NK-92 (cell line): ENCODE data around the gene SLC16A1.
"Not testable (repeated sequence)": the region's sequence is repeated elsewhere in the genome, so short reads cannot be mapped to it uniquely, and the experiment has no call there.

Source experiments
- DNase-seq: peaks from one replicate; lab custom pipeline; 2025; ENCODE audit not compliant: unreplicated experiment; lab: John Stamatoyannopoulos, UW

The SLC16A1 gene

GRCh38 chr1:112887599-112888283 is 68.3 kb downstream of the SLC16A1 start:
- no peak for DNase-seq

GRCh38 chr1:112884996-112885395 is 71.0 kb downstream of the SLC16A1 start:
- DNase-seq: not testable (repeated sequence)

- no peak for DNase-seq
Measured at GRCh38 chr1:112882271-112882744, 73.7 kb downstream of the SLC16A1 start.

DNA sequence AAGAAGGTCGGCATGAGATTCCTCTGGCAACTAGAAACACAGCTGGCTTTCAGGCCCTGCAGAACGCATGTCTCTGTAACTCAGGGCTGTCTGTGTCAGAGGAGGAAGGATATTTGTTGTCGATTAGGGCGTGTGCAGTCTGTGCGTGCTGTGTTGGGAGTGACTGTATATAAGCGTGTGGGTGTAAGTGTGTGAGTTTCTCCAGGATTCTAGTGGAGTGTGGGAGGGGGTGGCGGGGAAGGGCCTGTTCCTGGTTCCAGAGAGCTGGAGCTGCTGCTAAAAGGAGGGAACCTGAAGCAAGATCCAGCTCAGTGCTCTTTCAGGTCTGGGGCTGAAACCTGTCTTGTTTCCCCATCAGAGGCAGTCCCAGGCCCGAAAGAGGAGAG is 74.3 kb downstream of the SLC16A1 start:
- DNase-seq: no peak

GRCh38 chr1:112879834-112880233 is 76.2 kb downstream of the SLC16A1 start:
- DNase-seq: no peak

- no peak for DNase-seq
Measured at GRCh38 chr1:112878321-112878720, 77.7 kb downstream of the SLC16A1 start.

GRCh38 chr1:112877750-112878149 is 78.2 kb downstream of the SLC16A1 start:
- DNase-seq: no peak

- DNase-seq: no peak
Measured at GRCh38 chr1:112876315-112876714, 79.7 kb downstream of the SLC16A1 start.

DNA sequence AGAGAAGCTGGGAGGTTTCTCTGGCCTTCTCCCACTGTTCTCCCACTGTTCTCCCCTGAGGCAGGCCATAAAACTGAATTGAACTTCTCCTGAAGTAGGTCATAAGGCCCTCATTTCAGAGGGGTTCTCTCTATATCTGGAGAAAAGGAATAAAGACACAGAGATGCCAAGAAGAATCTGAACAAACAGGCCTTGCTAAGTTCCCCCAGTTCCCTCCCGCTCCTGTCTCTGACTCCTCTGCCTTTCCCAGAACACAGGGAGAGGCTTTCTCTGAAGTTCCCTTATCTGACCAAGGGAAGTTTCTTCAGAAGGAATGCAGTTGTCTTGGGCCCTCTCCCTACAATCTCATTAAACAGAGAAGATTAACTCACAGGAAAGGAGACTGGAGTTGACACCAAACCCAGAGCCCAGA is 83.4 kb downstream of the SLC16A1 start:
- DNase-seq: no peak

GRCh38 chr1:112870887-112871646 is 84.9 kb downstream of the SLC16A1 start:
- DNase-seq: no peak

GRCh38 chr1:112869895-112870294 is 86.1 kb downstream of the SLC16A1 start:
- DNase-seq: no peak

GRCh38 chr1:112868191-112868590 is 87.8 kb downstream of the SLC16A1 start:
- no peak for DNase-seq

DNA sequence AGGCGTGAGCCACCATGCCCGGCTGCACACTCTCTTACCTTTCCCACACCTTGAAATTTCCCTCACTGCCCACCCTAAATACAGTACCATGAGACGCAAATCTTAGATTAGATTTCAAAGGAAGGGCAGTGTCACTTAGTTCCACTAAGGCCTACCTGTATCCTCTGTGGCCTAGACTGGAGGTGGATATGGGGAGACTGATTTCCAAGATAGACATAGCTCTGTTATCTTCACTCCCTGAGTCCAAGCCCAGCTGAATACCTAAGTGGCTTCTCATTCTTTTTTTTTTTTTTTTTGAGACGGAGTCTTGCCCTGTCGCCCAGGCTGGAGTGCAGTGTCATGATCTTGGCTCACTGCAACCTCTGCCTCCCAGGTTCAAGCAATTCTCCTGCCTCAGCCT is 89.0 kb downstream of the SLC16A1 start:
- DNase-seq: no peak

GRCh38 chr1:112866151-112866550 is 89.8 kb downstream of the SLC16A1 start:
- DNase-seq: no peak

DNA sequence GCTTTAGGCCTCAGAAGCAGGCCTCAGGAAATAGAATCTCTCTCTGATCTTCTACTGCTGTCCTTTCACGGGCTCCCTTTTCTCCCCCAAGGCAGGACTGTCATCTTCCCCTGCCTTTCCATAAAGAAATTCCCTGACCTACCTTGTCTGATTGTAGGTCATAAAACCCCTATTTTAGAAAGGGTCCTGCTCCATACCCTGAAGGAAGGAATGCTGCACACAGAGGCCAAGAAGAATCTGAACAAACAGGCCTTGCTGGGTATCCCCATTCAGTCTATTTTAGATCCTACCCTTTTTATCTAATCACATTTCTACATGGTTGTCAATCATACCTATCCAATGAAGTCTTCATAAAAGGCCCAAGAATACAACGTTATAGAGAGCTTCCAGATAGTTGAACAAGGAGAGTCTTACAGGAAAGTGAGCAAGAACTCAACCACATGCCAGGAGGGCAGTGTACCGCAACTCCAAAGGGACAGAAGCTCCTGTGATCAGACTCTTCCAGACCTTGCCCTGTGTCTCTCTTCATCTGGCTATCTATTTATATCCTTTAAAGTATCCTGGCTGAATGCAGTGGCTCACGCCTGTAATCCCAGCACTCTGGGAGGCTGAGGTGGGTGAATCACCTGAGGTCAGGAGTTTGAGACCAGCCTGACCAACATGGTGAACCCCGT is 93.1 kb downstream of the SLC16A1 start:
- DNase-seq: no peak
